ENCODE measurements around the gene UBTD2.

GRCh38 chr5:172172912-172173563 lies 110.5 kb downstream of the UBTD2 start:
- TF ChIP-seq GABPA (tag; conservative IDR thresholded peaks at IDR 0.05; ENCODE audit: low read depth) (no peak), ZNF324 (CRISPR knock-in tag; IDR thresholded peaks at IDR 0.05) (no peak), TAF7 (tag; IDR thresholded peaks at IDR 0.05) (no peak)
